NK-92 (cell line): ENCODE results near the gene CYP27C1.
"Not testable (repeated sequence)": the region's sequence is repeated elsewhere in the genome, so short reads cannot be mapped to it uniquely, and the experiment has no call there.

Experiments
- DNase-seq: peaks from one replicate; lab custom pipeline; 2025; ENCODE audit not compliant: unreplicated experiment; lab: John Stamatoyannopoulos, UW

Gene CYP27C1

DNA sequence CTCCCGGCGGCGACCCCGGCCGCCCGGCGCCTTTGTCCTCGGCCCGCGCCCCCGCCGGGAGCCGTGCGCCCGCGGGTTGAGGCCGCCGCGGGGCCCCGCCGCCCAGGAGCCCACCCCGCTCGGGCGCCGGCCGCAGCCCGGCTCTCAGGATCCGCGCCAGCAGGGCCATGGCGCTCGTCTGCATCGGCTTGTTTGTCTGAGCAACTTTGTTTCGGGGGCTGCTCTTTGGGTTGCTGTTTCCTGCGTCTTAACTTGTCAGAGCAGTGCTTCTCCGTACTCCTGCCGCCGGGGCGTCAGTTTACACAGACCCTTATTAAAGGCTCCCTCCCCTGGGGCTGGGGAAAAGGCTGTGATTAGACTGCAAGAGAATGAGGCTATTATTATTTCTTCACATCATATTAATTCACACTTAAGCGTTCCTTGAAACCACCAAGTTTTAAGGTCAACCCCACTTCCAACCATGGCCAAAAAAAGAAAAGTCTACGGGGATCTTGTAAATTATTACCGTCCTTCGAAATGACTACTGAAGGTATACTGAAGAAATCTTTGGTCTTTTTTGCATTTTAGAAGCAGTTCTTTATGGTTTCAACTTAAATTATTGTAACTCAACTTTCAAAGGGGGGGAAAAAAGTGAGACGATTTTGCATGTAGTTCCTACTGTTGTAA, at the start of gene CYP27C1:
Gene CYP27C1 (minus strand): TSS at position 198 of the 666 bp plus-strand sequence. CDS start 29 bp downstream, at position 169.
- no peak for DNase-seq

GRCh38 chr2:127261804-127262406, 41.8 kb upstream of the CYP27C1 start:
- no peak for DNase-seq

GRCh38 chr2:127259355-127259754, 39.3 kb upstream of the CYP27C1 start:
- no peak for DNase-seq

DNA sequence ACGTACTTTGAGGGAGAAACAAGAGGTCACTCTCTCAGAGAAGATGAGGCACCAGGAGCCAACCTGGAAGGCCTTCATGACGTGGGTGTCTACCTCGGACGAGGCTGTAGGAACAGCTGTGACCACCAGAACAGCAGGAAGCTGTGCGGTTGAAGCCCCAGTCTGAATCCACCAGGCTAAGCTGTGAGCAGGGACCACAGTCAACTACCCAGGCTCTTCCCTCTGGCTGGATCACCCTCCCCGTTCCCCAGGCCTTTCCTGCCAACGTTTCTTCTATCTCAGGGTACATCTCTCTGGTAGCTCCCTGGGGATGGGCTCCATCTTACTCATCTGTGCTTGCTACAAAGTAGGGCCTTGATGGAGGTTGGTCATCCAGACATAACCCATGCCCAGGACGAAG, 36.8 kb upstream of the CYP27C1 start:
- DNase-seq = no peak

- DNase-seq = no peak
Measured at GRCh38 chr2:127256381-127256780, 36.3 kb upstream of the CYP27C1 start.

DNA sequence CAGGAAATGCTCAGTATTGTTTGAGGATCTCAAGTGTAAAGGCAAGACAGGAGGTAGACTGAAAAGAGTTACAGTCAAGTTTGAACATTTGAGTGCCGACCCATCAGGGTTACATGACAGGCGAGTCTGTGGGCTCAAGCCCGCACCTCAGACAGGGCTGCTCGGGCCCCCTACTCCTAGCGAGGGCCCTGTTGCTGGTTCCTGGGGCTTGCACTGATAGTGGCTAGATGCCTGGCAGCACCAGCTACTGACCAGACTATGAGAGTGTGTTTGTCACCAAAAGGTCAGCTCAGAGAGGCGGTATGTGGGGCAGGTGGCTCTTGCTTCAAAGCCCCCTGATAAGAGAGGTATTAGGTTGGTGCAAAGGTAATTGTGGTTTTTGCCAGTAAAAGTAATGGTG, 35.6 kb upstream of the CYP27C1 start:
- DNase-seq = no peak

GRCh38 chr2:127255146-127255545, 35.0 kb upstream of the CYP27C1 start:
- no peak for DNase-seq

DNA sequence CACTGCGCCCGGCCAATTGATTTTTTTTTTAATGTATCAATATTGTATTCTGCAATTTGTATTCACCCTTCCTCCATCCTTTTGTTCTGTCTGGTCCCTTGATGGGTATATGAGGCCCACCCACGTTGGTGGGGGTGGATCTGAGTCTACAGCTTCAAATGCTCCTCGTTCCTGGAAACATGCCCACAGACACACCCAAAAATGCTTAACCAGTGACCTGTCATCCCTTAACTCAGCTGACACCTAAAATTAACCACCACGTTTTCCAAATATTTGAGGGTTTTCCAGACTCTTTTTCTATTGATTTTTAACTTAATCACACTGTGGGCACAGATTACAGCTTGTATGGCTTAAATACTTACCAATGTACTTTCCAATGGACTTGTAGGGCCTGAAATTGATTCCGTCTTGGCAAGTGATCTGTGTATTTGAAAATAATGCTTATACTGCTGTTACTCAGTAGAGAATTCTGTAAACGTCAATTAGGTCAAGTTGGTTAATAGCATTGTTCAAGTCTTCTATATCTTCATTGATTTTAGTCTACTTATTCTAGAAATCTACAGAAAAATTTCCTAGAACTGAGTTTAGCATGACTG, 34.4 kb upstream of the CYP27C1 start:
- DNase-seq = no peak

- DNase-seq = not testable (repeated sequence)
Measured at GRCh38 chr2:127241184-127241583, 21.1 kb upstream of the CYP27C1 start.

- no peak for DNase-seq
Measured at GRCh38 chr2:127239395-127239794, 19.3 kb upstream of the CYP27C1 start.

GRCh38 chr2:127237768-127238167, 17.7 kb upstream of the CYP27C1 start:
- DNase-seq = not testable (repeated sequence)

DNA sequence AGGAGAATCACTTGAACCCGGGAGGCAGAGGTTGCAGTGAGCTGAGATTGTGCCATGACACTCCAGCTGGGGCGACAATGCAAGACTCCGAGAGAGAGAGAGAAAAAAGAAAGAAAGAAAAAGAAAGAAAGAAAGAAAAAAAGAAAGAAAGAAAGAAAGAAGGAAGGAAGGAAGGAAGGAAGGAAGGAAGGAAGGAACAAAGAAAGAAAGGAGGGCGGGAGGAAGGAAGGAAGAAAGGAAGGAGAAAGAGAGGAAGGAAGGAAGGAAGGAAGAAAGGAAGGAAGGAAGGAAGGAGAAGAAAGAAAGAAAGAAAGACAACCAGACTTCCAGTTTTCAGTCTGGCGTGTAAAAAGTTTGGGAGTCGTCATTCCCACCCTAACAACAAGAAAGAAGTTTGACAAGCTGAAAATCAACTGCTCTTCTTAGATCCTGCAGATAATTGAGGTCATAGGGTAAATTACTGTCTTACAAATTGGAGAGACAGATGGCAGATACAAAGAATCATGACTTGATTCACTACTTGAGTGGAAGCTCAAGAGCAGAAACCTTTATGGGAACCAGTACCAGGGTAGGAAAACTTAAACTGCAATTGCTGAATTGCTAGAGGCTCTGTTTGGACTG, 15.1 kb upstream of the CYP27C1 start:
- no peak for DNase-seq

DNA sequence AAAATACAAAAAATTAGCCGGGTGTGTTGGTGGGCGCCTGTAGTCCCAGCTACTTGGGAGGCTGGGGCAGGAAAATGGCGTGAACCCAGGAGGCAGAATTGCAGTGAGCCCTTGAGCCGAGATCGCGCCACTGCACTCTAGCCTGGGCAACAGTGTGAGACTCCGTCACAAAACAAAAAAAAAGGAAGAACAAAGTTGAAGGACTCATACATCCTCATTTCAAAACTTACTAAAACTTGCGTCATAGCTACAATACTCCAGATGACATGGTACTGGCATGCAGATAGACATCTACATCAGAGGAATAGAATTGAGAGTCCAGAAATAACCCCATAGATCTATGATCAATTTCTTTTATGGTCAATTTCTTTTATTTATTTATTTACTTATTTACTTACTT, 13.6 kb upstream of the CYP27C1 start:
- DNase-seq = no peak

- DNase-seq = no peak
Measured at GRCh38 chr2:127231130-127231865, 11.2 kb upstream of the CYP27C1 start.

DNA sequence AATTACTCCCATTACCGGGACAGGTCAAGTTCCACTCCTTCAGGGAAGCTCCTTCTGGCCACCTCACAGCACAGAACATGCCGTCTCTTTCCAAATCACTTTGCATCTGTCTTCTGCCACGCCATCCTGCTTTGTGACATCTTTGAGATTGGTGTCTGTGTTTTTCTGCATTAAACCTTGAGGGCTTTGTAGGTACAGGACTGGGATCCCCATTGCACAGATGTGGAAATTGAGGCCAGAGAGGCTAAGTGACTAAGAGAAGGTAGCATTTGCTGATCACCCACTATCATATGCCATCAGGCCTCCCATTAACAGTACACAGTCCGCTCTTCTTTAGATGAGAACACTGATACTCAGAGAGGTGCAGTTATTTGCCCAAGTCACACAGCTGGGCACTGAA, 9.5 kb upstream of the CYP27C1 start:
- no peak for DNase-seq

GRCh38 chr2:127228102-127228501, 8.0 kb upstream of the CYP27C1 start:
- DNase-seq = no peak

- not testable (repeated sequence) for DNase-seq
Measured at GRCh38 chr2:127227264-127227660, 7.2 kb upstream of the CYP27C1 start.

DNA sequence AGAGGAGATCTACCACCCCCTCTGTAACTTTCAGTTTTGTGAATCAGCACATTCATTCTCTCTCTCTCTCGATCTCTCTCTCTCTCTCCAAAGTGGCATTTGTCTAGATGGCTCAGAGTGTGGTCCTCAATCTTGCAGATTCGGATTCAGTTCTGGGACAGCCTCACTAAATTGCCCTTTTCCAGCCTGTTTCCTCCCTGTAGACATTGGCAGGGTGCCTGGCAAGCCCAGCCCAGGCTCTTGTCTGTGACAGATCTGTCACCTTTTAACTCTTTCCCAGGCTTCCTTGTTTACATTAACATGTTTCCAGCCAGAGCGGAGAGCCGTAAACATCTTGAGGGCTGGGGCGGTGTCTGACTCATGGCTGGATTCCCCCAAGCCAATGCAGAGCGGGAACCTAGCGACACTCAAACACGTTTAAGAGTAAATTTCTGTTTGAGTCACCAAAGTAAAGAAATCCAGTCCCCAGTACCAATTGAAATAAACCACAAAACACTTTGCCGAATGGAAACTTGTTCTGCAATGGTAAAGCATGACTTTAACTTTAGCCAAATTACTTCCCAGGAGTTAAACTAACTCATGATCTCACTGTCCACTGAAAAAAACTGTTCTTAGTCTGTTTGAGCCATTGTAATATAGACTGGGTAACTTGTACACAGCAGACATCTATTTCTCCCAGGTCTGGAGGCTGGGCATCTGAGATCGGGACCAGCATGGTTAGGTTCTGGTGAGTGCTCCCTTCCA, 6.6 kb upstream of the CYP27C1 start:
- DNase-seq = no peak

GRCh38 chr2:127226132-127226519, 6.0 kb upstream of the CYP27C1 start:
- no peak for DNase-seq

DNA sequence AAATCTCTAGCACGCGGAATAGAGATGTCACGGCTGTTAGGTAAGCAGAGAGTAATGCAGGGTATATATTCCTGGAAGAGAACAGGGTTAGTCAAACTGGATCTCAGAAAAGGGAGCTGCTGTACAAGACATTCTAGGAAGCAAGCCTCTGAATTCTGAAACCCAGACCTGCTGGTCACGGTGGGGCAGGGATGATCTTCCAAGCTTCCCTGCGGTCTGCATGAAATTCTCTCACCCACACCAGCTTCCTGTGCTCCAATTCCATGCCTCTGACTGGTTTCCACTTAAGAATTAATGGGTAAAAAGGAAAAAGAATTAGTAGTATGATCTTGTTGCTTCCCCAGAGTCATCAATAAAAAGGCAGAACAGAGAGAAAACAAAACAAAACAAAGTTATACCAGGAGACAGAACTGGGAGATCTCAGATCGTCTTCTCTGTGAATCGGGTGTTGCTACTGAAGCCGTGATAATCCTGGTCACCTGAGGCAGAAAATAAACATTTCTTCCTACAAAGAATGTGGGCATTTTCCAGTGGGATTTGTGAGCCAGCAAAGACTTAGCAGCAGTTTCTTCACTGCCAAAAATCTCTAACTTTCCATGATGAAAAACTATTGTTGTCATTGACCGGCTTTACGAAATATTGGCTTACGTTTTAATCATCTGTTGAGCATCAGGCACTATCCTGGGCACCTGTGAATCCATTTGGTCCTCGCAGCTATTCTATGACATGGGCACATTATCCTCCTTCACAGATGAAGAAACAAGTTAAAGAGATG, 5.3 kb upstream of the CYP27C1 start:
- no peak for DNase-seq
